HG02870 (cell line): ENCODE results near the gene PPTC7.
"Not testable (repeated sequence)": the region's sequence is repeated elsewhere in the genome, so short reads cannot be mapped to it uniquely, and the experiment has no call there.

Source experiments
- ATAC-seq: cut with Tn5 transposase; IDR thresholded peaks from one replicate; pipeline ENCODE4 v1.9.1; 2021; ENCODE audit warnings: mild to moderate bottlenecking, moderate library complexity; ENCODE audit not compliant: unreplicated experiment

PPTC7 gene

DNA sequence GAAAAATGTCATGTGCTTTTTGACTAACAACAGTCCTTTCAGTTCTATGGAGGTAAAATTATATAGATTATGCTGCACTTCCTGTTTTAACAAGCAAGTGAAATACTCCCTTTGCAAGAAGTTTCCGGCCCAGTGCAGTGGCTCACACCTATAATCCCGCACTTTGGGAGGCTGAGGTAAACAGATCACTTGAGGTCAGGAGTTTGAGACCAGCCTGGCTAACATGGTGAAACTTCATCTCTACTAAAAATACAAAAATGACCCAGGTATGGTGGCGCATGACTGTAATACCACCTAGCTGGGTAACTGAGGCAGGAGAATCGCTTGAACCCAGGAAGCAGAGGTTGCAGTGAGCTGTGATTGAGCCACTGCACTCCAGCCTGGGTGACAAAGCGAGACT lies 20.7 kb downstream of the PPTC7 start:
- ATAC-seq = not testable (repeated sequence)

DNA sequence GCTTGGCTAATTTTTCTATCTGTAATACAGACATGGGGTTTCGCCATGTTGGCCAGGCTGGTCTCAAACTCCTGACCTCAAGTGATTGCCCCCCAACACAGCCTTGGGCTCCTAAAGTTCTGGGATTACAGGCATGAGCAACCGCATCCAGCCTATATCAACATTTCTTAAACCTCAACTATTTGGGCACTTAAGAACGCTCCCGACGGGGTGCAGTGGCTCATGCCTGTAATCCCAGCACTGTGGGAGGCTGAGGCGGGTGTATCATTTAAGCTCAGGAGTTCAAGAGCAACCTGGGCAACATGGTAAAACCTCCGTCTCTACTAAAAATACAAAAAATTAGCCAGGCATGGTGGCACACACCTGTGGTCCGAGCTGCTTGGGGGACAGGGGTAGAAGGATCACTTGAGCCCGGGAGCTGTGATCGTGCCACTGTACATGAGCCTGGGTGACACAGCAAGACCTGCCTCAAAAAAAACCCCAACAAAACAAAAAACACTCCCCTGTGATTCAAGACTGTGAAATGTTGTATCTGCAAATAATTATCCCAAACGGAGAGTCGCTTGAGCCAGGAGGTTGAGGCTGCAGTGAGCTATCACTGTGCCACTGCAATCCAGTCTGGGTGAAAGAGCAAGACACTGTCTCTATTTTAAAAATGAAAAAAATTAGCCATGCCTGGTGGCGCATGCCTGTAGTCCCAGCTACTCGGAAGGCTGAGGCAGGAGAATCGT lies 21.5 kb downstream of the PPTC7 start:
- no peak for ATAC-seq

DNA sequence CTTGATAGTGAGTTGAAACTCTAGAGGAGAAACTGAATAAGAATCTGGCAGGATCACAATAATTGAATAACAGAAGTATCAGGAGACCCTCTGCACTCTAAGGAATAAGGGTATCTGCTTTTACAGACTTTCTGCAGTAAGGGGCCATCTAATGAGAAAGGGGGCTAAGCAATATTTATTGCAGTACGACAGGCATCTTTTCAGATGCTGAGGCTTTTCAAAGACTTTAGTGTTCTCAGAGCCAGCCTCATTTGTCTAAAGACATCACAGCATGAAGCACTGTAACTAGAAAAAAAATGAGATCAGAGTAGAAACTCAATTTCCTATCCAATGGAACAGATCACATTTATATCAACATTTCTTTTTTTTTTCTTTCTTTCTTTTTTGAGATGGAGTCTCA lies 22.2 kb downstream of the PPTC7 start:
- ATAC-seq = no peak

DNA sequence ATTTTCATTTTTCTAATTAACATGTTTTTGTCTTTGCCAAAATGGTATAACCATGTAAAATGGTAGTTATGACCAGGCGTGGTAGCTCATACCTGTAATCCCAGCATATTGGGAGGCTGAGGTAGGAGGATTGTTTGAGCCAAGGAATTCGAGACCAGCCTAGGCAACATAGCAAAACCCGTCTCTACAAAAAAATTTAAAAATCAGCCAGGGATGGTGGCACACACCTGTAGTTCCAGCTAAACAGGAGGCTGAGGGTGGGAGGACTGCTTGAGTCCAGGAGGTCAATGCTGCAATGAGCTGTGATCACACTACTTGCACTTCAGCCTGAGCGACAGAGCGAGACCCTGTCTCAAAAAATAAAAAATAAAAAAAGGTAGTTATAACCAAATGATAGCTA lies 23.1 kb downstream of the PPTC7 start:
- no peak for ATAC-seq

DNA sequence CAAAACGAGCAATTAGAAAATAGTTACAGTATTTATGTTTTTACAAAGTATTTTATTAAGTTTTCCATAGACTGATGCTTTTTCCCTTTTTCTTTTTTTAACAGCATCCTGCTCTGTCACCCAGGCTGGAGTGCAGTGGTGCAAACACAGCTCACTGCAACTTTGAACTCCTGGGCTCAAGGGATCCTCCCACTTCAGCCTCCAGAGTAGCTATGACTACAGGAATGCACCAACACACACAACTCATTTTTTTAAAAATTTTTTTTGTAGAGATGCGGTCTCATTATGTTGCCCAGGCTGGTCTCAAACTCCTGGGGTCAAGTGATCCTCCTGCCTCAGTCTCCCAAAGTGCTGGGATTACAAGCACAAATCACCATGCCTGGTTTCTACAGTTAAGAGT lies 24.2 kb downstream of the PPTC7 start:
- ATAC-seq = not testable (repeated sequence)

DNA sequence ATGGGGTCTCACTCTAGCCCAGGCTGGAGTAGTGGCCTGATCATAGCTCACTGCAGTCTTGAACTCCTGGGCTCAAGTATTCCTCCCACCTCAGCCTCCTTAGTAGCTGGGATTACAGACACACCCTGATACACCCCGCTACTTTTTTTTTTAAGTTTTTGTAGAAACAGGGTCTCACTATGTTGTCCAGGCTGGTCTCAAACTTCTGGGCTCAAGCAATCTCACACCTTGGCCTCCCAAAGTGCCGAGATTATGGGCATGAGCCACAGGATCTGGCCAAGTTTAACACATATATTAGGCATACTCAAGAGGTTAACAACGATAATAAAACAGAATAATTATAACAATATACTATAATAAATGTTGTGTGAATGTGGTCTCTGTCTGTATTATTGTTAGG lies 25.8 kb downstream of the PPTC7 start:
- ATAC-seq = no peak

DNA sequence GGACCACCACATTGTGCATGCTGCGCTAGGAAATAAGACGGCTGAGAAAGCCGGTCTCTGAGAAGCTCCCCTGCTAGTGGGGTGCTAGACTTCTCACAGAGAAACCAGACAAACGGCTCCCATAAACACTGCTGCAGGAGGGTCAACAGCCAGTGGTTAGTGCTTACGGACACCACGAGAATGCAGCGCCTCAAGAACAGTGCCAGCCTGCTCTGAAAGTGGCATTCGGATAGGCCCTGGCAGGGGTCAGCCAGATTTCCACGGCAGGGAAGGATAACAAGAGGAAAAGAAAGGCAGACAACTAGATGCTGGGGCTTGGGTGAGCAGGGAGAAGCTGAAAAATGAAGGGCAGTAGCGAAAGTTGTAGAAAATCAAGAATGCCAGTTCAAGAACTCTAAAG lies 26.4 kb downstream of the PPTC7 start:
- ATAC-seq = no peak

DNA sequence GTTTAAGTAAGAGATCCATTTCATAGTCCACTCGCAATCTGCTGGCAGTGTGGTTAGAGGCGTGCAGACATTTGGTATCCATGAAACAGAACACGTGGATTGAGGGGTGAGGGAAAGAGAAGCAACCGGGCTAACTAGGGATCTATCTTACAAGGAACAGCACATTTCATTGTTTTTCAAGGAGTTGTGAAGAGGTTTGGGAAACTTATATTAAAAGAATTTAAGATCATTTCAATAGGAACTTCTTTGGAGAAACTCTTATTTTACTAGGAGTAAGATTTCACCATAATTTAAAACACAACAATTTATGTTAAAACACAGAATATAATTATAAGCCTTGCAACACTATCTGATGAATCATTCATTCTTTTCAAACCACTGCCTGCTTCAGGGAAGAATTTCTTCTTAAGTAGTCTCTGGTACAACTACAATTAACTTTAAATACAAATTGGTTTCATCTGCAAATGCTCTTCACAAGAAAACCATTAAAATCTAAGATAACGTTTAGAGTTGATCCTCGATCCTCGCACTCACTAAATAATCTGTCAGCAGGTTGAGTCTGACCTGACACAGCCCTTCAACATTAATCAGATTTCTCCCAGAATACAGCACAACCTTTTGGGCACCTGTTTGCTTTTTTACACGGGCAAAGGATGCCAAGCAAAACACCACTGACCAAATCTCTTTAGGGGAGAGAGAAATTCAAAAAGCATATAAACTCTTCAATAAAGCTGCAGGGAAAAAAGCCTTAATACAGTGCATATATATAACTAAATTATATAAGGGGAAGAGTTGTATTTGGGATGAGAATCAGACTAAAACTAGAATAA lies 27.3 kb downstream of the PPTC7 start:
- no peak for ATAC-seq

DNA sequence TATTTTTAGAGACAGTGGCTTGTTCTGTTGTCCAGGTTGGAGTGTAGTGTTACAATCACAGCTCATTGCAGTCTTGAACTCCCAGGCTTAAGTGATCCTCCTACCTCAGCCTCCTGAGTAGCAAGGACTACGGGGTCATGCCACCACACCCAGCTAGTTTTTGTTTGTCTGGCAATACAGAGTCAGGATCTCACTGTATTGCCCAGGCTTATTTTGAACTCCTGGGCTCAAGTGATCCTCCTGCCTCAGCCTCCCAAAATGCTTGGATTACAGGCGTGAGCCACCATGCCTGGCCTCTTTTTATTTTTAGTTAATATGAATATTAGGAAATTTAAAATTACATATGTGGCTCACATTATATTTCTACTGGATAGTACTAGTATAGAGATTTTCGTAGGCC lies 28.9 kb downstream of the PPTC7 start:
- ATAC-seq = no peak

DNA sequence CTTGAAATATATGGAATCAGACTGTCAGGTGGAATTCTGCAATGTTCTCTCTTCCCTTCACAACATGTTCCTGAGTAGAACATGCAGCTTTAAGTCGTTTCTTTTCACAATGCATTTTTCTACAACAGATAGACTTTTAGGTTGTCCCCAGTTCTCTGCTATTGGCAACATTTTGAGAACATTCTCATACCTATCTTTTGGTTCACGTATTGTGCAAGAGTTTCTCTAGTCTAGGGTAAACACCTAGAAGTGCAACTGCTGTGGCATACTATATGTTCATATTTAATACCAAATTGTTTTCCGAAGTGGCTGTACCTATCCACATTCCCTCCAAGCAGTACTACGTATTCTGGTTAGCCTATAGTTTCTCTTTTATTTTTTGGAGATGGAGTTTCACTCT lies 32.1 kb downstream of the PPTC7 start:
- ATAC-seq = no peak

DNA sequence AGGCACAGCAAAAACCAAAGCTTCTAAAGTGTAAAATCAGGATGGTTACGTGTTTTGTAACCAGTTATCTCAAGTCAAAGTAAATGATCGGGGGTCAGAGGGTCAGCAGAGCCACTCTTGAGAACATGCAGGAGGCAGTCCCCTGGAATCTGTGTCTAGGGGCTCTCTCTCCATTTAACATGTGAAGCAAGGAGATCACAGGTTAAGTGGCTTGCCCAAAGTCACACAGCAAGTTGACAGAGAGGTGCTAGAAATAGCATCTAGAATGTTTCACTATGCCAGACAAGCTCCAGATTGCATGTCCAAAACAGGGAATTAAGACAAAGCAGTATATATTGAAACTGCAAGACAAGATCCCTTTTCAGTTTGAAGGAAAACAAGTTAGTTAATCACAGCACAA lies 33.4 kb downstream of the PPTC7 start:
- ATAC-seq = no peak

DNA sequence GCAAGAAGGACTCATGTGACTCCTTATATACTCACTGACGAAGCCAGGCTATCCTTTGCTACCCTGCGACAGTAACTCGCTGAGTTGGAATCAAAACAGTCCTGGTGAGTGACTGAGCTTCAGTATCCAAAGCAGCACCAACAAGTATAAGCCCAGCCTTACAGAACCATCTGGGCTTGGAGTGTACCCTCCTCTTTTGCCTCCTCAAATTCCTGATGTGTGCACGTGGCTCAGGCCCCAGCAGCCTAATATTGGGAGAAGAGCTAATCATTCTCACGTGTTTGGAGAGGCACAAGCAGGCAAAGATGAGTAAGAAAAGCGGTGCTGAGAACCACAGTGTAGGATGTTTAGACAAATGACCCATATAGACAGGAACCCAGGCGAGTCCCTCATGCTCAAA lies 34.4 kb downstream of the PPTC7 start:
- ATAC-seq = no peak

DNA sequence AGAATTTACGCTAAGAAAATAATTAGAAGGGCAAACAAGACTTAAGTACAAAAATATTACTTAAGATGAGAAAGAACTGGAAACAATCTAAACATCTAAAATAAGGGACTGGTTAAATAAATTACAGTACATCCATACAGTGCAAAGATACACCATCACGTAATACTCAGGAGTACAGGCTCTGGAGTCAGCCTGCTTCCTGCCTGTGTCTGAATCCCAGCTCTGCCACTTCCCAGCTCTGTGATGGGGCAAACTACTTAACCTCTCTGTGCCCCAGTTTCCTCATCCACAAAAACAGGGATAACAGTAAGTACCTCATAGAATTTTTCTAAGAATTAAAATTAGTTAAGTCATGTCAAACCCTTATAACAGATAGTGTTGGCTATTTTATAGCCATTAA lies 36.0 kb downstream of the PPTC7 start:
- ATAC-seq = no peak

DNA sequence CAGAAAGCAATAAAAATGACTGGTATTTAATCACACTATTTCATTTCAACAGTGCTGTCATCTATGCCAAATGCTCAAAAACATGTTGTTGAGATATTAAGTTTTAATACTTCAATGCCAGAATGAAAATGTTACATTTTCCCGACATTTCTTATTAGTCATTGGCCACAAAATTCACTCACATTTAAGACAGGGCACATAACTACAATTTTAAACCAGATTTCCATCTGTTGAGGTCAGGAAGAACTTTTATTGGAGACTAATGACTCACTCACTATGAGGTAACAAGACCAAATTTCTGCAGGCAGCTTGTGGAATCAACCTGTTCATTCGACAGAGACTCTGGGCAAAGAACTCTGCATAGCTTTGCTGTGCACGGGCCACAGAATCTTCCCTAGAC lies 36.8 kb downstream of the PPTC7 start:
- no peak for ATAC-seq

DNA sequence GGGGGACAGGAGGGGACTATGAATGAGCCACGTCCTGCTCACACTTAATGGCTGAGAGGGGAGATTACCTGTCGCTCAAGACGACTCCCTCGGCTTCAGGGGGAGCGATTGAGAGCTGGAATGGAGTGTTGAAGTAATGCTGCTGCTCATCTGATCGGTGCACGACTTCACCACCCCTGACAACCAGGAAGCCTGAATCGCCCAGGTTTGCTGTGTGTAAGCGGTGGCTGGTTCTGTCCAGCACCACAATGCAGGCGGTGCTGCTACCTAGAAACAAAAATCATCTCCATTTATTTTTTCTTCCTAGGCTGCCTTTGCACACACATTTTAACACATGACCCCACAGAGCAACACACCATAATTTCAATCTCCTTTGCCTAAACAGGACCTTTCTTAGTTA lies 37.3 kb downstream of the PPTC7 start:
- ATAC-seq = no peak

DNA sequence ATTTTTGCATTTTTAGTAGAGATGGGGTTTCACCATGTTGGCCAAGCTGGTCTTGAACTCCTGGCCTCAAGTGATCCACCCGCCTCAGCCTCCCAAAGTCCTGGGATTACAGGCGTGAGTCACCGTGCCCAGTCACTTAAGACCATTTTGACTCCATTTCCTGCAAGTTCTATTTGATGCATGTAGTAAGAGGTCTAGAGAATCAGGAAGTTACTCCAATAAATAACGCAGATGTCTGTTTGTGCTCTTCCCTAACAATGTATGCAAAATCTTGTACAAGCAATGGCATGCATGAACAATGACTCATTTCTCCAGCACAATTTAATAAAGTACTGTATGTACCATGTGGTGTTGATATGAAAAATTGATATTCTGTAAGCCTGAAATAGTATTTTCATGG lies 37.9 kb downstream of the PPTC7 start:
- ATAC-seq = not testable (repeated sequence)

DNA sequence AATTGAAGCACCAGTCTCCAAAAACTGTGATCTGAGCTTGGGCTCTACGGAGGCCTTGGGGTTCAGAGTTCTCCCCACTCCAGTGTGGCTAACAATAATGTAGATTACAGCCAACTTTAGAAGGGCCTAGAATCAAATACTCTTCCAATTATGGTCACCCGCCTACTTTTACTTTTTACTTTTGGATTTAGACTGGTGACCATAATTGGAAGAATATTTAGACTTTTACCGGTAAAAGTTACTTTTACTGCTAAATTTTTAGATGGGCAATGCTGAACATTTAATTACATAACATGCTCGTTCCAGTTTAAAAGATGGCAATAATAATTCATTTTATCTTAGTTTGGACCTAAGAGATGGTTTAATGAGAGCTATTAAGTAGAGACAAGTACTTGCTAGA lies 39.2 kb downstream of the PPTC7 start:
- ATAC-seq = no peak

DNA sequence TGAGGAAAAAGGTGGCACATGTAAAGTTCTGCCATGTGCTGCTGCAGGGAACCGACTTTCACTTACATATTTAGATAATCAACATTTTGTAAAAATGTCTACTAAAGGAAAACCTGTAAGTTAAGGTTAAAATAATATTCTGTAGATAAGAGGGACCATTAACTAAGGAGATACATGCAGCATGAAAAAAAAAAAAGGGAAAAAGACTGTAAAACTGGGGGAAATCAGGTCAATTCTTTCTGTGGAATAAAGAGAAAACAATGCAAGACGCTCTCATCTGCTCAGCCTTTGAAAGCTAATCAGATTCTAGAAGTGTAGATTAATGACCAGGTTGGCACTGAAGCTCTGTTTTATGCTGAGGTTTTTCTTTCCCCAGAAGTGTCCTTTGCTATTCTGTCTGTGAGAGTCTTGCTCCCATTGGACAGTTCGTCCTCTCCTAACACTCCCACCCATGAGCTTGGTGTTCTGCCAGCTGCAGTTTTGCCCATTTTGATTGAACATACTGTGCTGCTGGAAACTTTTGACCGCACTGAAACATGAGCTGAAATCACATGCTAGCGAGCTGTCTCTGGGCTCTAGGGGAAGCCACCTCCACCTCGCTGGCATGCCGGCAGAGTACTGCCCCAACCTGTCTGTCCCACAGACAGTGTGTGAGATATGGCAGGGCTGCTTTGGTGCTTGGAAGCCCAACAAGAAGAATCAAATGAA lies 39.7 kb downstream of the PPTC7 start:
- ATAC-seq = no peak

DNA sequence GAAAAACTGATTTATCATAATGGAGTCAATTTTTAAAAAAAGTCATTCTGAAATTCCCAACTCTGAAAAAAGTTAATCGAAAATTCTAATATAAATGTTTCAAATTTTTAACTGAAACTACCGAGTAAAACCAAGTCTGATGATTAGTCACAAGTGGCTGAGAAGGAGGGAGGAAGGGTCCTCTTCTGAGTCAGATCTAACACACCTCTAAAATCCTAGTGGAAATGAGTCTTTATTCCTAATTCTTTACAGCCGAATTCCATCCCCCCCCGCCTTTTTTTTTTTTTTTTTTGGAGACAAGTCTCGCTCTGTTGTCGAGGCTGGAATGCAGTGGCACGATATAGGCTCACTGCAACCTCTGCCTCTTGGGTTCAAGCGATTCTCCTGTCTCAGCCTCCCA lies 43.1 kb downstream of the PPTC7 start:
- ATAC-seq = no peak

DNA sequence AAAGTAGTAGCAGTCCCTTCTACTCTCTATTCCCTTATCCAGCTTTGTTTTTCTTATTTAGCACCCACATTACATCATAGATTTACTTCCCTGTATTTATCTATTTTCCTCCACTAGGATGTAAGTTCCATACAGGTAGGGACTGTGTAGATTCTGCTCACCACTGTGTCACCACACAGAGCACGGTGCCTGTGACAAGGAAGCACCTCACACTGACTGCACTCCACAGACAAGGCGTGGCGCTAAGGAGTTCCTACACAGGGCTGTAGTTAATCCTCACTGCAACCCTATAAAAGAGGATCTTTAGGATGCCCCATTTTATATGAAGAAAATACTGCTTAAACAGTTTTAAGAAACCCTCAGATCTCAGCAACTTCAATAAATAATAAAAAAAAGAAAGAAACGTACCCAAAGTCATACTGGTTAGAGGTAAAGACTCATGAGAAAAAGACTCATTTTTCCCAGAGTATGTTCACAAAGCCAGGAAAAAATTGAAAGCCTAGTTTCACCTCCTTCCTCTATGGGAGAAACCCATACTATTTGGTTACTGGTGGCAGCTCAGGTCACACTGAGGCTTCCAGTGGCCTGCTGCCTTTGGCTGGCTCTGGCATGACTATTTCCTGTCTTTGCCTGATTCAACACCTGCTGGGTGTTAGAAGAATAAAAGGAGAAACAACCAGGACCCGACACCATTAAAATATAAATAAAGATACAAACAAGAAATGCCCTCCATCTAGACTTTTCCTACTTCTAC lies 44.1 kb downstream of the PPTC7 start:
- ATAC-seq = no peak
